Naive thymus-derived CD4-positive, alpha-beta T cell (primary cell): ENCODE data around the gene DNER. TPM values are rescaled to one million over a fixed set of nuclear protein-coding genes. Genes with fewer than 3 reads are reported as not detected.
A peak's percentile ranks its signal among the peaks of the same experiment; 100 is the strongest.

Experiments
- ATAC-seq: fragments of 150-1000 bp; cut with Tn5 transposase; 2 replicates; pipeline ENCODE4 v1.10.0; 2021; ENCODE audit warnings: mild to moderate bottlenecking, moderate library complexity
- CTCF ChIA-PET: fragments of 350-600 bp; sonication (Branson Sonifier 250); formaldehyde crosslinking; loops from one replicate; lab custom pipeline; 2021; ENCODE audit warnings: antibody characterized with exemption; lab: Charles Lee
- POLR2A ChIA-PET: fragments of 350-600 bp; sonication (Branson Sonifier 250); formaldehyde crosslinking; loops from one replicate; lab custom pipeline; 2021; ENCODE audit warnings: antibody characterized with exemption, inconsistent platforms; lab: Charles Lee
- DNase-seq, 9 donors: peaks; one replicate each; pipeline versions ENCODE4 v3.0.0 to v3.0.0-alpha.2; 2020 to 2022; ENCODE audit warnings: mixed read lengths in 1 of 9
- H3K27ac ChIP-seq: one replicate; pipeline ENCODE4 v1.7.0; 2013; ENCODE audit warnings: mild to moderate bottlenecking, low read depth, low read length, moderate library complexity
- H3K27me3 ChIP-seq, 2 donors: one replicate each; pipeline ENCODE4 v1.7.0; 2013; ENCODE audit warnings: low read length in 2 of 2, mild to moderate bottlenecking in 2 of 2, moderate library complexity in 2 of 2; ENCODE audit not compliant: control insufficient read depth in 2 of 2, insufficient read depth in 2 of 2
- H3K36me3 ChIP-seq, 3 experiments: 1 replicate in 2 of 3; 2 replicates in 1 of 3; pipeline ENCODE4 v1.7.0; 2013; ENCODE audit warnings: low read length in 3 of 3, mild to moderate bottlenecking in 3 of 3, moderate library complexity in 1 of 3; ENCODE audit not compliant: insufficient read depth in 3 of 3, control insufficient read depth in 2 of 3
- H3K4me1 ChIP-seq, 2 donors: one replicate each; pipeline ENCODE4 v1.7.0; 2013; ENCODE audit warnings: low read length in 2 of 2, mild to moderate bottlenecking in 2 of 2, moderate library complexity in 1 of 2; ENCODE audit not compliant: control insufficient read depth in 2 of 2, insufficient read depth in 2 of 2
- H3K4me3 ChIP-seq: 2 replicates; pipeline ENCODE4 v1.7.0; 2013; ENCODE audit warnings: mild to moderate bottlenecking, low read length
- H3K9me3 ChIP-seq, 3 experiments: 1 replicate in 2 of 3; 2 replicates in 1 of 3; pipeline ENCODE4 v1.7.0; 2013; ENCODE audit warnings: low read length in 3 of 3; ENCODE audit not compliant: control insufficient read depth in 2 of 3
- H3K27ac Mint-ChIP-seq, 9 donors: one replicate each; pipeline ENCODE4 v1.8.0; 2020 to 2022; ENCODE audit warnings: mixed read lengths in 9 of 9, mild to moderate bottlenecking in 8 of 9, moderate library complexity in 5 of 9, inconsistent platforms in 2 of 9
- H3K27me3 Mint-ChIP-seq, 5 donors: one replicate each; pipeline ENCODE4 v1.8.0; 2021 to 2022; ENCODE audit warnings: mixed read lengths in 5 of 5, mild to moderate bottlenecking in 1 of 5
- H3K36me3 Mint-ChIP-seq, 5 donors: one replicate each; pipeline ENCODE4 v1.8.0; 2020 to 2022; ENCODE audit warnings: mixed read lengths in 5 of 5, mild to moderate bottlenecking in 3 of 5, inconsistent platforms in 1 of 5
- H3K4me1 Mint-ChIP-seq, 7 donors: one replicate each; pipeline ENCODE4 v1.8.0; 2020 to 2022; ENCODE audit warnings: mixed read lengths in 7 of 7, mild to moderate bottlenecking in 3 of 7, inconsistent platforms in 1 of 7
- H3K4me3 Mint-ChIP-seq, 10 donors: one replicate each; pipeline ENCODE4 v1.8.0; 2020 to 2022; ENCODE audit warnings: mild to moderate bottlenecking in 10 of 10, mixed read lengths in 10 of 10, moderate library complexity in 6 of 10, inconsistent platforms in 2 of 10
- H3K9me3 Mint-ChIP-seq, 11 donors: one replicate each; pipeline ENCODE4 v1.8.0; 2020 to 2022; ENCODE audit warnings: mixed read lengths in 11 of 11, mild to moderate bottlenecking in 4 of 11, inconsistent platforms in 1 of 11, moderate library complexity in 1 of 11
- intact Hi-C, 2 donors: fragments of 100-400 bp; cut with micrococcal nuclease; formaldehyde crosslinking; loops; one replicate each; pipeline ENCODE4 v1.15.1; 2023
- polyA plus RNA-seq, 2 donors: library from polyadenylated mRNA; unstranded; fragments of 300-500 nt; fragmentation: Illumina TruSeq; gene quantifications; one replicate each; pipeline ENCODE4 v1.2.3, GENCODE V29; 2021
- total RNA-seq, 6 experiments: library from RNA in 5 of 6; stranded (reverse) in 5 of 6; gene quantifications; 1 replicate in 5 of 6; 2 replicates in 1 of 6; pipeline ENCODE4 v1.2.3 and lab custom pipeline; 2021 to 2026

Gene DNER
- total and polyA plus RNA-seq, 7 experiments from 2014 or later: not detected

- DNase-seq (no peak), ATAC-seq (no peak)
- Histone ChIP-seq H3K4me3 (no peak overlapping the region), H3K4me1 (no peaks in the 10 kb centered on the region), H3K27me3 (no peaks in the 10 kb centered on the region), H3K27ac (no peak overlapping the region), H3K9me3 (no peaks in the 10 kb centered on the region), H3K36me3 (no peaks in the 10 kb centered on the region)
- intact Hi-C loops: no loop called here
- CTCF ChIA-PET: no interaction called here
- Mint-ChIP-seq H3K4me3 (no peak overlapping the region), H3K27me3 (peaks cover 0 to 33% (median 9%) of the 10 kb centered on the region in 5 donors), H3K4me1 (peaks cover 0 to 1% (median 0%) of the 10 kb centered on the region in 7 donors), H3K27ac (no peak overlapping the region), H3K36me3 (no peaks in the 10 kb centered on the region), H3K9me3 (peaks cover 0 to 11% (median 4%) of the 10 kb centered on the region in 11 donors)
- POLR2A ChIA-PET: no interaction called here
Observed at GRCh38 chr2:229422063-229422462, 292.3 kb downstream of the DNER start.

GRCh38 chr2:229419158-229419557 is 295.2 kb downstream of the DNER start:
- no peaks in the 10 kb centered on the region for H3K27me3 ChIP-seq
- DNase-seq (no peak), ATAC-seq (no peak)
- no peaks in the 10 kb centered on the region for H3K9me3 ChIP-seq
- H3K27me3 Mint-ChIP-seq: peaks cover 0 to 22% (median 4%) of the 10 kb centered on the region in 5 donors
- ChIA-PET CTCF (no interaction called here), POLR2A (no interaction called here)
- no peak overlapping the region for H3K27ac ChIP-seq
- H3K4me1 ChIP-seq: no peaks in the 10 kb centered on the region
- peaks cover 0 to 16% (median 4%) of the 10 kb centered on the region in 11 donors for H3K9me3 Mint-ChIP-seq
- peaks cover 0 to 3% (median 0%) of the 10 kb centered on the region in 7 donors for H3K4me1 Mint-ChIP-seq
- H3K4me3 ChIP-seq: no peak overlapping the region
- H3K4me3 Mint-ChIP-seq: no peak overlapping the region
- no peaks in the 10 kb centered on the region for H3K36me3 Mint-ChIP-seq
- H3K36me3 ChIP-seq: no peaks in the 10 kb centered on the region
- no peak overlapping the region for H3K27ac Mint-ChIP-seq
- intact Hi-C loops: no loop called here

- H3K4me3 ChIP-seq: no peak overlapping the region
- POLR2A ChIA-PET: no interaction called here
- no peak for DNase-seq
- Mint-ChIP-seq H3K4me1 (peaks cover 0 to 3% (median 0%) of the 10 kb centered on the region in 7 donors), H3K36me3 (no peaks in the 10 kb centered on the region), H3K27ac (no peak overlapping the region), H3K27me3 (peaks cover 0 to 22% (median 4%) of the 10 kb centered on the region in 5 donors), H3K9me3 (peaks cover 0 to 16% (median 4%) of the 10 kb centered on the region in 11 donors), H3K4me3 (no peak overlapping the region)
- H3K9me3 ChIP-seq: no peaks in the 10 kb centered on the region
- no peaks in the 10 kb centered on the region for H3K36me3 ChIP-seq
- no peak overlapping the region for H3K27ac ChIP-seq
- intact Hi-C loops: no loop called here
- CTCF ChIA-PET: no interaction called here
- H3K27me3 ChIP-seq: no peaks in the 10 kb centered on the region
- H3K4me1 ChIP-seq: no peaks in the 10 kb centered on the region
- no peak for ATAC-seq
Observed at GRCh38 chr2:229417916-229418315, 296.4 kb downstream of the DNER start.

- H3K27me3 Mint-ChIP-seq: peaks cover 0 to 17% (median 2%) of the 10 kb centered on the region in 5 donors
- H3K36me3 Mint-ChIP-seq: no peaks in the 10 kb centered on the region
- no peaks in the 10 kb centered on the region for H3K27me3 ChIP-seq
- DNase-seq (no peak), ATAC-seq (no peak)
- no peak overlapping the region for H3K4me3 ChIP-seq
- peaks cover 0 to 21% (median 3%) of the 10 kb centered on the region in 11 donors for H3K9me3 Mint-ChIP-seq
- H3K27ac ChIP-seq: no peak overlapping the region
- H3K9me3 ChIP-seq: no peaks in the 10 kb centered on the region
- intact Hi-C loops: no loop called here
- no peak overlapping the region for H3K4me3 Mint-ChIP-seq
- H3K4me1 Mint-ChIP-seq: peaks cover 0 to 3% (median 0%) of the 10 kb centered on the region in 7 donors
- CTCF ChIA-PET: no interaction called here
- POLR2A ChIA-PET: no interaction called here
- no peak overlapping the region for H3K27ac Mint-ChIP-seq
- H3K36me3 ChIP-seq: no peaks in the 10 kb centered on the region
- no peaks in the 10 kb centered on the region for H3K4me1 ChIP-seq
Observed at GRCh38 chr2:229417176-229417575, 297.2 kb downstream of the DNER start.

GRCh38 chr2:229416116-229416694 is 298.1 kb downstream of the DNER start:
- Mint-ChIP-seq H3K27ac (no peak overlapping the region), H3K9me3 (peaks cover 0 to 21% (median 3%) of the 10 kb centered on the region in 11 donors), H3K4me3 (no peak overlapping the region), H3K36me3 (no peaks in the 10 kb centered on the region), H3K27me3 (peaks cover 0 to 16% (median 2%) of the 10 kb centered on the region in 5 donors), H3K4me1 (peaks cover 0 to 3% (median 0%) of the 10 kb centered on the region in 7 donors)
- DNase-seq: peak in 1 of 9 donors; percentile 7
- no peaks in the 10 kb centered on the region for H3K27me3 ChIP-seq
- ChIA-PET POLR2A (no interaction called here), CTCF (no interaction called here)
- H3K27ac ChIP-seq: no peak overlapping the region
- intact Hi-C loops: no loop called here
- no peaks in the 10 kb centered on the region for H3K4me1 ChIP-seq
- H3K9me3 ChIP-seq: no peaks in the 10 kb centered on the region
- ATAC-seq: peak; percentile 82
- H3K36me3 ChIP-seq: no peaks in the 10 kb centered on the region
- H3K4me3 ChIP-seq: no peak overlapping the region

GRCh38 chr2:229414631-229415030 is 299.7 kb downstream of the DNER start:
- no peaks in the 10 kb centered on the region for H3K36me3 Mint-ChIP-seq
- H3K27me3 ChIP-seq: no peaks in the 10 kb centered on the region
- peaks cover 0 to 13% (median 0%) of the 10 kb centered on the region in 11 donors for H3K9me3 Mint-ChIP-seq
- H3K9me3 ChIP-seq: no peaks in the 10 kb centered on the region
- H3K4me1 ChIP-seq: no peaks in the 10 kb centered on the region
- H3K4me1 Mint-ChIP-seq: peaks cover 0 to 6% (median 0%) of the 10 kb centered on the region in 7 donors
- ChIA-PET POLR2A (no interaction called here), CTCF (no interaction called here)
- DNase-seq (no peak), ATAC-seq (no peak)
- H3K4me3 ChIP-seq: no peak overlapping the region
- no peak overlapping the region for H3K4me3 Mint-ChIP-seq
- no peak overlapping the region for H3K27ac ChIP-seq
- H3K27ac Mint-ChIP-seq: no peak overlapping the region
- intact Hi-C loops: no loop called here
- peaks cover 0 to 12% (median 5%) of the 10 kb centered on the region in 5 donors for H3K27me3 Mint-ChIP-seq
- H3K36me3 ChIP-seq: no peaks in the 10 kb centered on the region

GRCh38 chr2:229412686-229413085 is 301.7 kb downstream of the DNER start:
- Mint-ChIP-seq H3K27ac (no peak overlapping the region), H3K4me1 (peaks cover 0 to 6% (median 0%) of the 10 kb centered on the region in 7 donors), H3K9me3 (peaks cover 0 to 10% (median 0%) of the 10 kb centered on the region in 11 donors), H3K4me3 (no peak overlapping the region), H3K27me3 (peaks cover 0 to 7% (median 3%) of the 10 kb centered on the region in 5 donors), H3K36me3 (no peaks in the 10 kb centered on the region)
- ChIA-PET CTCF (no interaction called here), POLR2A (no interaction called here)
- no peak overlapping the region for H3K4me3 ChIP-seq
- no peaks in the 10 kb centered on the region for H3K4me1 ChIP-seq
- no peak overlapping the region for H3K27ac ChIP-seq
- no peaks in the 10 kb centered on the region for H3K27me3 ChIP-seq
- no peaks in the 10 kb centered on the region for H3K36me3 ChIP-seq
- ATAC-seq: no peak
- no peaks in the 10 kb centered on the region for H3K9me3 ChIP-seq
- intact Hi-C loops: no loop called here
- DNase-seq: no peak
